HepG2 (cell line): Measurements from ENCODE around the gene C2orf76. TPM values are rescaled to one million over a fixed set of nuclear protein-coding genes. Genes with fewer than 3 reads are reported as not detected.

Experiments used
- ATAC-seq: fragments of 200-7000 bp; cut with Tn5 transposase; 3 replicates; pipeline ENCODE4 v1.9.1; 2020; ENCODE audit warnings: mild to moderate bottlenecking, moderate library complexity
- BruUV-seq: library from RNA; stranded (reverse); fragments of 400-500 nt; replicated peaks from 2 replicates; lab custom pipeline; 2021; lab: Mats Ljungman, UMichigan
- CTCF ChIA-PET: fragments of 300-600 bp; formaldehyde crosslinking; extraction: SDS; loops from one replicate; lab custom pipeline; 2021; ENCODE audit warnings: low total read pairs, inconsistent platforms, low intra/inter-chr PET ratio; lab: Yijun Ruan, JAX
- POLR2A ChIA-PET: fragments of 350-600 bp; sonication (Branson Sonifier 250); formaldehyde crosslinking; loops from one replicate; lab custom pipeline; 2020; ENCODE audit warnings: antibody characterized with exemption, inconsistent platforms; lab: Yijun Ruan, JAX
- DNase-seq: peaks from one replicate; pipeline ENCODE4 v3.0.0-alpha.2; 2015; ENCODE audit warnings: low spot score
- FAIRE-seq: peaks from 3 replicates; lab custom pipeline; 2011; peaks lifted over from hg19 to GRCh38; lab: Jason Lieb, UNC
- H2AFZ ChIP-seq: one replicate; pipeline ENCODE4 v1.6.1; 2011; ENCODE audit warnings: low read length, inconsistent platforms
- H3K27ac ChIP-seq: fragments of 300-600 bp; 3 replicates; pipeline ENCODE4 v1.8.0; 2011; ENCODE audit warnings: mixed run types, mild to moderate bottlenecking, mixed read lengths, low read length, inconsistent platforms; ENCODE audit not compliant: insufficient read depth; ENCODE audit errors: extremely low read length
- H3K27me3 ChIP-seq, 2 experiments: fragments of 200-600 bp in 1 of 2; 2 replicates in 1 of 2; 3 replicates in 1 of 2; pipeline versions ENCODE4 v1.6.0 to v1.8.0; 2011; ENCODE audit warnings: low read length in 2 of 2, mild to moderate bottlenecking in 2 of 2, moderate library complexity in 2 of 2, inconsistent platforms in 1 of 2; ENCODE audit not compliant: insufficient read depth in 2 of 2, control insufficient read depth in 1 of 2
- H3K36me3 ChIP-seq, 2 experiments: fragments of 200-600 bp in 1 of 2; replicated peaks in 1 of 2; 2 replicates in 1 of 2; 3 replicates in 1 of 2; pipeline versions ENCODE4 v1.5.1 to v1.8.0; 2011; ENCODE audit warnings: low read length in 2 of 2, inconsistent platforms in 1 of 2; ENCODE audit not compliant: insufficient read depth in 2 of 2, control insufficient read depth in 1 of 2
- H3K4me1 ChIP-seq: 2 replicates; pipeline ENCODE4 v1.5.1; 2012; ENCODE audit warnings: low read length, inconsistent platforms; ENCODE audit not compliant: insufficient read depth
- H3K4me2 ChIP-seq: 2 replicates; pipeline ENCODE4 v1.6.0; 2011; ENCODE audit warnings: low read depth, low read length, inconsistent platforms
- H3K4me3 ChIP-seq, 3 experiments: fragments of 200-600 bp in 1 of 3; sonication (generic), shearing (Covaris generic) in 1 of 3; replicated peaks in 1 of 3; 2 replicates each; pipeline ENCODE4 v1.5.1; 2011 to 2016; ENCODE audit warnings: low read length in 3 of 3, inconsistent platforms in 2 of 3, low read depth in 2 of 3, mild to moderate bottlenecking in 2 of 3, control low read depth in 1 of 3, mixed read lengths in 1 of 3; ENCODE audit not compliant: insufficient read depth in 1 of 3
- H3K79me2 ChIP-seq: one replicate; pipeline ENCODE4 v1.6.1; 2011; ENCODE audit warnings: low read length, inconsistent platforms; ENCODE audit not compliant: insufficient read depth
- H3K9ac ChIP-seq: 2 replicates; pipeline ENCODE4 v1.6.0; 2011; ENCODE audit warnings: mild to moderate bottlenecking, low read depth, low read length, inconsistent platforms; ENCODE audit not compliant: insufficient read depth
- H3K9me3 ChIP-seq: 2 replicates; pipeline ENCODE4 v1.5.1; 2012; ENCODE audit warnings: mild to moderate bottlenecking, low read length
- H4K20me1 ChIP-seq: 2 replicates; pipeline ENCODE4 v1.6.0; 2011; ENCODE audit warnings: inconsistent platforms, mild to moderate bottlenecking, low read length, moderate library complexity; ENCODE audit not compliant: insufficient read depth
- KAT2B ChIP-seq: fragments of 150-350 bp; IDR thresholded peaks from 2 replicates; pipeline ENCODE4 v1.6.1; 2014; ENCODE audit warnings: low read depth, low read length, borderline replicate concordance
- MLX ChIP-seq: IDR thresholded peaks from 2 replicates; pipeline ENCODE4 v1.6.1; 2016
- NR2F6 ChIP-seq, 2 experiments: IDR thresholded peaks; 2 replicates each; pipeline ENCODE4 v1.6.1; 2016; ENCODE audit warnings: antibody characterized with exemption in 1 of 2, mild to moderate bottlenecking in 1 of 2
- PBX2 ChIP-seq: IDR thresholded peaks from 2 replicates; pipeline ENCODE4 v1.6.1; 2016; ENCODE audit warnings: control low read depth
- SMAD1 ChIP-seq: sonication (generic); formaldehyde crosslinking; IDR thresholded peaks from 2 replicates; pipeline ENCODE4 v1.4.0; 2020; ENCODE audit warnings: missing genetic modification reagents, low read depth, mild to moderate bottlenecking, borderline replicate concordance
- TEAD3 ChIP-seq: optimal IDR thresholded peaks from 2 replicates; pipeline ENCODE3; 2016; ENCODE audit warnings: borderline replicate concordance
- XRCC5 ChIP-seq: fragments of 200-400 bp; formaldehyde crosslinking; optimal IDR thresholded peaks from 2 replicates; pipeline ENCODE3; 2017; ENCODE audit warnings: mild to moderate bottlenecking, low read length
- YEATS2 ChIP-seq: sonication (generic); formaldehyde crosslinking; IDR thresholded peaks from 2 replicates; pipeline ENCODE4 v1.4.0; 2020; ENCODE audit warnings: missing genetic modification reagents, borderline replicate concordance
- ZNF101 ChIP-seq: sonication (generic); formaldehyde crosslinking; IDR thresholded peaks from 2 replicates; pipeline ENCODE4 v1.4.0; 2020; ENCODE audit warnings: mild to moderate bottlenecking, low read depth, missing genetic modification reagents, borderline replicate concordance
- ZNF232 ChIP-seq: sonication (generic); formaldehyde crosslinking; IDR thresholded peaks from 2 replicates; pipeline ENCODE4 v1.4.0; 2020; ENCODE audit warnings: missing genetic modification reagents, borderline replicate concordance
- ZNF335 ChIP-seq: sonication (generic); formaldehyde crosslinking; IDR thresholded peaks from 2 replicates; pipeline ENCODE4 v1.4.0; 2020; ENCODE audit warnings: missing genetic modification reagents
- ZNF367 ChIP-seq: sonication (generic); formaldehyde crosslinking; IDR thresholded peaks from 2 replicates; pipeline ENCODE4 v1.4.0; 2020; ENCODE audit warnings: missing genetic modification reagents, borderline replicate concordance
- ZNF703 ChIP-seq: sonication (generic); formaldehyde crosslinking; IDR thresholded peaks from 2 replicates; pipeline ENCODE4 v1.5.1; 2020; ENCODE audit warnings: missing genetic modification reagents, mild to moderate bottlenecking, moderate library complexity, borderline replicate concordance
- ZNF781 ChIP-seq: sonication (generic); formaldehyde crosslinking; IDR thresholded peaks from 2 replicates; pipeline ENCODE4 v1.5.1; 2020; ENCODE audit warnings: borderline replicate concordance, mild to moderate bottlenecking, missing genetic modification reagents; ENCODE audit errors: not compliant biosample characterization
- WGBS: methylation state at CpG from one replicate; pipeline ENCODE4 v1.1.6; 2017; ENCODE audit warnings: low lambda C conversion rate; 5-methylcytosine and 5-hydroxymethylcytosine counted together
- in situ Hi-C: cut with HindIII; loops from 2 replicates; pipeline ENCODE4 v1.10.0; 2017; ENCODE audit warnings: low pct_unique_long_range_greater_than_20kb; ENCODE audit not compliant: extremely low pct_ligation_motif_present
- intact Hi-C: fragments of 100-400 bp; cut with micrococcal nuclease; formaldehyde crosslinking; loops from one replicate; pipeline ENCODE4 v1.10.0; 2022; ENCODE audit not compliant: unreplicated experiment
- polyA plus RNA-seq, 8 experiments: library from polyadenylated mRNA; depleted of rRNA in 3 of 8; stranded (reverse) in 7 of 8; unstranded in 1 of 8; fragments of >200 nt; fragmentation: Illumina TruSeq in 4 of 8; extraction: Trizol in 4 of 8; gene quantifications; 2 replicates each; pipeline versions ENCODE4 v1.2.1 to v1.2.3, GENCODE V29; 2011 to 2016; ENCODE audit warnings: low read depth in 4 of 8, missing spikeins in 1 of 8, mixed read lengths in 1 of 8; ENCODE audit not compliant: insufficient read depth in 1 of 8
- total RNA-seq, 5 experiments: library from RNA; depleted of rRNA; stranded (reverse); fragments of >200 nt; fragmentation: Illumina TruSeq; extraction: Trizol; gene quantifications; 2 replicates each; pipeline ENCODE4 v1.2.3, GENCODE V29; 2016; ENCODE audit warnings: low read depth in 1 of 5

Gene C2orf76
- total and polyA plus RNA-seq, 2 of the 13 experiments (the other 11 are each of a cell fraction or from before 2014, with no cell fraction given), result 7.7 to 8.5 TPM

- no TSS peak for BruUV-seq
- CTCF ChIA-PET, result no interaction called here
- in situ Hi-C loops, result no loop called here
Observed at GRCh38 chr2:119294671-119295070, 72.0 kb downstream of the C2orf76 start.

More at GRCh38 chr2:119294671-119295070, 72.0 kb downstream of the C2orf76 start:
- POLR2A ChIA-PET, result no interaction called here
- Histone ChIP-seq H3K36me3 (no peaks in the 10 kb centered on the region), H3K4me2 (no peak overlapping the region), H3K79me2 (no peaks in the 10 kb centered on the region), H3K4me3 (no peak overlapping the region), H3K9me3 (no peaks in the 10 kb centered on the region), H2AFZ (no peak overlapping the region), H4K20me1 (no peaks in the 10 kb centered on the region), H3K27me3 (no peaks in the 10 kb centered on the region), H3K27ac (no peak overlapping the region), H3K9ac (no peak overlapping the region), H3K4me1 (peaks cover 35% of the 10 kb centered on the region)
- 72% methylated on average over 14 of the region's 14 CpGs for WGBS
- intact Hi-C loops, result loop anchor here (5.0 kb wide), 2 partner anchors 73 to 267 kb away; partner anchors contain the start of genes C2orf76 and DBI
- FAIRE-seq, result no peak
- DNase-seq, result no peak
- no peak for ATAC-seq
- TF ChIP-seq ZNF781 (CRISPR knock-in tag) (no peak), YEATS2 (CRISPR knock-in tag) (no peak), XRCC5 (no peak), PBX2 (no peak), ZNF232 (no peak), ZNF703 (no peak), ZNF335 (CRISPR knock-in tag) (no peak), MLX (CRISPR knock-in tag) (no peak), SMAD1 (CRISPR knock-in tag) (no peak), KAT2B (no peak), ZNF101 (CRISPR knock-in tag) (no peak), NR2F6 (IDR thresholded peaks at IDR 0.05) (no peak), NR2F6 (CRISPR knock-in tag; IDR thresholded peaks at IDR 0.05) (no peak), ZNF367 (CRISPR knock-in tag) (no peak), TEAD3 (CRISPR knock-in tag) (no peak)
